ENCODE data around the gene KCMF1. TPM values are rescaled to one million over a fixed set of nuclear protein-coding genes. Genes with fewer than 3 reads are reported as not detected.

Gene KCMF1
- total and polyA plus RNA-seq, 9 of the 15 experiments (the other 6 are each of a cell fraction or from before 2014, with no cell fraction given), result 6.8 to 88.2 (median 46.5) TPM

DNA sequence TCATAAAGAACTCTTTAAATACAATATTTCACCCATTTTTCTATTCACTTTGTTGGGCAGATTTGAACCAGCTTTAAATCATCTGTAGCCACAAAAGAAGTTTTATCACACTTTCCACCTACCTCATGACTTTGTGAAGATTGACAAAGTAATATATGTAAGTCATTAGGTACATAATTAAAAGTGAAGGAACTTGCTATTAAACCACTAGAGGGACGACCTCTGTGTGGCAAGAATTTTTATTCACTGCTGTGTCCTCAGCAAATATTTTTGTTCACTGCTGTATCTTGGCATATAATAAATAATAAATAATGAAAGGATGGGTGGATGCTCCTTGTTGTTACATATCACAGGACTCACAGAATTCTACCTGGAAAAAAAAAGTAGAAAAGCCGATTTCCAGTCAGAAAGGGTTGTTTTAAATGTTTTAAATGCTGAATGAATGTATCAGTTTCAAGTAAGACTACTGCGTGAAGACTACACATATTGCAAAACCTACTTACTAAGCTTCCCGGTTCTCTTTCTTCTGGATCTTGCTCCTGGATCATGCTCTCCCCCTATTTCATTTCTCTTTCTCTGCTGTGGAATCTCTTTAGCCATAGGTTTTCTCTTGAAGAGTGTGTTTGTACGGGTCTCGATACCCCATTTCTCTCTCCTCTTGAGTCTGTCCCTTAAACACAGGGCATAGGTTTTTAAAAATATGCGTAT is 44.8 kb downstream of the KCMF1 start:
- H3K9me1 ChIP-seq (ENCODE audit: control insufficient read depth, insufficient read depth, low read length), result no peaks in the 10 kb centered on the region
- ATAC-seq, result no peak
- H3K9ac ChIP-seq (ENCODE audit: insufficient read depth in 1 of 2, low read depth in 2 of 2, low read length in 2 of 2), result no peak overlapping the region
- 87% methylated on average over 7 of the region's 7 CpGs for WGBS (ENCODE audit: insufficient coverage, low coverage, missing lambda C conversion rate)
- no peak overlapping the region for H3K4me2 ChIP-seq (ENCODE audit: insufficient read depth, low read length)
- H3K79me2 ChIP-seq (ENCODE audit: control insufficient read depth, insufficient read depth, low read length), result peaks cover 90% of the 10 kb centered on the region
- in situ Hi-C loops (cut with MboI) (no loop called here), intact Hi-C loops (cut with micrococcal nuclease) (no loop called here)
- POLR2A ChIA-PET, result interaction anchor here (0.6 to 1.1 kb wide), 5 partner anchors 11 to 602 kb away, joined by 3 read pairs; no protein-coding TSS in a partner anchor
- H3K9me3 ChIP-seq (replicated peaks; ENCODE audit: control insufficient read depth, insufficient read depth, low read depth, low read length), result no peaks in the 10 kb centered on the region
- H3K4me3 ChIP-seq, result no peak overlapping the region
- H3K27me3 ChIP-seq (ENCODE audit: control insufficient read depth in 2 of 2, insufficient read depth in 2 of 2, low read length in 2 of 2), result no peaks in the 10 kb centered on the region
- no peaks in the 10 kb centered on the region for H3K36me3 ChIP-seq (ENCODE audit: control insufficient read depth, insufficient read depth, low read length)
- H3K4me1 ChIP-seq (replicated peaks in 1 of 2; ENCODE audit: control insufficient read depth in 2 of 2, insufficient read depth in 2 of 2, low read length in 2 of 2), result peaks cover 4 to 10% of the 10 kb centered on the region in 2 experiments
- no peak for DNase-seq (ENCODE audit: extremely low read depth in 1 of 4, low spot score in 3 of 4)
- H2AFZ ChIP-seq (ENCODE audit: low read depth, low read length), result no peak overlapping the region
- peaks cover 24% of the 10 kb centered on the region for H4K20me1 ChIP-seq (replicated peaks; ENCODE audit: control insufficient read depth, insufficient read depth, low read length)
- CTCF ChIA-PET (ENCODE audit: low intra/inter-chr PET ratio), result interaction anchor here (0.6 to 2.6 kb wide), 3 partner anchors 89 to 186 kb away, joined by 3 to 11 read pairs (median 10); no protein-coding TSS in a partner anchor
- TF ChIP-seq, protein P1, sequence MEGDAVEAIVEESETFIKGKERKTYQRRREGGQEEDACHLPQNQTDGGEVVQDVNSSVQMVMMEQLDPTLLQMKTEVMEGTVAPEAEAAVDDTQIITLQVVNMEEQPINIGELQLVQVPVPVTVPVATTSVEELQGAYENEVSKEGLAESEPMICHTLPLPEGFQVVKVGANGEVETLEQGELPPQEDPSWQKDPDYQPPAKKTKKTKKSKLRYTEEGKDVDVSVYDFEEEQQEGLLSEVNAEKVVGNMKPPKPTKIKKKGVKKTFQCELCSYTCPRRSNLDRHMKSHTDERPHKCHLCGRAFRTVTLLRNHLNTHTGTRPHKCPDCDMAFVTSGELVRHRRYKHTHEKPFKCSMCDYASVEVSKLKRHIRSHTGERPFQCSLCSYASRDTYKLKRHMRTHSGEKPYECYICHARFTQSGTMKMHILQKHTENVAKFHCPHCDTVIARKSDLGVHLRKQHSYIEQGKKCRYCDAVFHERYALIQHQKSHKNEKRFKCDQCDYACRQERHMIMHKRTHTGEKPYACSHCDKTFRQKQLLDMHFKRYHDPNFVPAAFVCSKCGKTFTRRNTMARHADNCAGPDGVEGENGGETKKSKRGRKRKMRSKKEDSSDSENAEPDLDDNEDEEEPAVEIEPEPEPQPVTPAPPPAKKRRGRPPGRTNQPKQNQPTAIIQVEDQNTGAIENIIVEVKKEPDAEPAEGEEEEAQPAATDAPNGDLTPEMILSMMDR (IDR thresholded peaks at IDR 0.05 in 2 of 3, conservative IDR thresholded peaks at IDR 0.05 in 1 of 3; ENCODE audit: insufficient read depth in 2 of 3, low read depth in 1 of 3, low read length in 3 of 3), result no peak
- TF ChIP-seq, protein P2, sequence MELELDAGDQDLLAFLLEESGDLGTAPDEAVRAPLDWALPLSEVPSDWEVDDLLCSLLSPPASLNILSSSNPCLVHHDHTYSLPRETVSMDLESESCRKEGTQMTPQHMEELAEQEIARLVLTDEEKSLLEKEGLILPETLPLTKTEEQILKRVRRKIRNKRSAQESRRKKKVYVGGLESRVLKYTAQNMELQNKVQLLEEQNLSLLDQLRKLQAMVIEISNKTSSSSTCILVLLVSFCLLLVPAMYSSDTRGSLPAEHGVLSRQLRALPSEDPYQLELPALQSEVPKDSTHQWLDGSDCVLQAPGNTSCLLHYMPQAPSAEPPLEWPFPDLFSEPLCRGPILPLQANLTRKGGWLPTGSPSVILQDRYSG (tag; conservative IDR thresholded peaks at IDR 0.05; ENCODE audit: low read depth), result no peak
- TF ChIP-seq, protein P3, sequence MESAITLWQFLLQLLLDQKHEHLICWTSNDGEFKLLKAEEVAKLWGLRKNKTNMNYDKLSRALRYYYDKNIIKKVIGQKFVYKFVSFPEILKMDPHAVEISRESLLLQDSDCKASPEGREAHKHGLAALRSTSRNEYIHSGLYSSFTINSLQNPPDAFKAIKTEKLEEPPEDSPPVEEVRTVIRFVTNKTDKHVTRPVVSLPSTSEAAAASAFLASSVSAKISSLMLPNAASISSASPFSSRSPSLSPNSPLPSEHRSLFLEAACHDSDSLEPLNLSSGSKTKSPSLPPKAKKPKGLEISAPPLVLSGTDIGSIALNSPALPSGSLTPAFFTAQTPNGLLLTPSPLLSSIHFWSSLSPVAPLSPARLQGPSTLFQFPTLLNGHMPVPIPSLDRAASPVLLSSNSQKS (CRISPR knock-in tag; IDR thresholded peaks at IDR 0.05), result no peak
- TF ChIP-seq ZNF644 (tag; IDR thresholded peaks at IDR 0.05; ENCODE audit: low read depth), result no peak
- TF ChIP-seq SP2 (IDR thresholded peaks at IDR 0.05; ENCODE audit: extremely low read depth, low read depth, low read length, poor library complexity, severe bottlenecking), result no peak
- no peak for TF ChIP-seq ZNF217 (CRISPR knock-in tag; IDR thresholded peaks at IDR 0.05)
- no TSS peak for BruUV-seq (replicated peaks)
- FAIRE-seq, result no peak
- no peak overlapping the region for H3K27ac ChIP-seq (ENCODE audit: extremely low read depth, low read depth, low read length)

All from K562 (cell line).